Esophagus muscularis mucosa (tissue), 4 donors: ENCODE measurements around the gene VSIG2. TPM values are rescaled to one million over a fixed set of nuclear protein-coding genes. Genes with fewer than 3 reads are reported as not detected.

ENCODE experiments used
- DNase-seq: peaks from one replicate; pipeline ENCODE4 v3.0.0-alpha.2; 2017; ENCODE audit errors: extremely low spot score
- H3K27ac ChIP-seq, 4 donors: fragments of 200-600 bp; sonication (generic); replicated peaks in 1 of 4; 1 replicate in 3 of 4; 2 replicates in 1 of 4; pipeline ENCODE4 v1.5.1; 2016 to 2019; ENCODE audit warnings: mild to moderate bottlenecking in 1 of 4
- H3K27me3 ChIP-seq, 4 donors: fragments of 200-600 bp; sonication (generic); one replicate each; pipeline versions ENCODE4 v1.5.1 to v1.6.0; 2016 to 2019
- H3K36me3 ChIP-seq, 4 donors: fragments of 200-600 bp; sonication (generic); one replicate each; pipeline ENCODE4 v1.5.1; 2016 to 2019
- H3K4me1 ChIP-seq, 4 donors: fragments of 200-600 bp; sonication (generic); one replicate each; pipeline ENCODE4 v1.5.1; 2016 to 2019
- H3K4me3 ChIP-seq, 4 donors: fragments of 200-600 bp; sonication (generic); 1 replicate in 2 of 4; 2 replicates in 2 of 4; pipeline ENCODE4 v1.5.1; 2016 to 2019; ENCODE audit warnings: mild to moderate bottlenecking in 4 of 4, moderate library complexity in 1 of 4
- H3K9me3 ChIP-seq, 4 donors: fragments of 200-600 bp; sonication (generic); 1 replicate in 3 of 4; 2 replicates in 1 of 4; pipeline ENCODE4 v1.5.1; 2016 to 2019
- CTCF ChIP-seq, 3 experiments: fragments of 200-600 bp in 2 of 3; fragments of 450-650 bp in 1 of 3; sonication (generic) in 2 of 3; IDR thresholded peaks; one replicate each; pipeline ENCODE4 v1.5.1; 2017 to 2019; ENCODE audit warnings: antibody characterized with exemption in 3 of 3, mild to moderate bottlenecking in 2 of 3, moderate library complexity in 1 of 3
- EP300 ChIP-seq: sonication (generic); formaldehyde crosslinking; IDR thresholded peaks from one replicate; pipeline ENCODE4 v1.6.1; 2017; ENCODE audit warnings: antibody characterized with exemption
- POLR2A ChIP-seq: fragments of 450-650 bp; IDR thresholded peaks from one replicate; pipeline ENCODE4 v1.6.1; 2017; ENCODE audit warnings: antibody characterized with exemption, moderate library complexity, mild to moderate bottlenecking, low read depth
- POLR2AphosphoS5 ChIP-seq, 2 donors: sonication (generic); formaldehyde crosslinking; IDR thresholded peaks; one replicate each; pipeline ENCODE4 v1.6.1; 2017; ENCODE audit warnings: antibody characterized with exemption in 2 of 2
- WGBS: methylation state at CpG from one replicate; pipeline ENCODE4 v1.1.5; 2018; 5-methylcytosine and 5-hydroxymethylcytosine counted together
- intact Hi-C: fragments of 100-400 bp; cut with DNase I; formaldehyde crosslinking; loops from one replicate; pipeline ENCODE4 v1.15.1; 2023
- total RNA-seq, 4 donors: library from RNA; depleted of rRNA; stranded (reverse); fragments of >200 nt; gene quantifications; one replicate each; pipeline versions ENCODE4 v1.1.0 to v1.2.1, GENCODE V29; 2016

The VSIG2 gene
- total RNA-seq, 4 donors from 2014 or later = 0.29 TPM; not detected in 3

GRCh38 chr11:124754309-124754708 lies 2.3 kb upstream of the VSIG2 start:
- 75% methylated on average over 4 of the region's 4 CpGs for WGBS
- TF ChIP-seq POLR2A = no peak
- no peak for TF ChIP-seq POLR2AphosphoS5 (IDR thresholded peaks at IDR 0.05)
- no peak for TF ChIP-seq EP300
- TF ChIP-seq CTCF (IDR thresholded peaks at IDR 0.05) = no peak
- no peak for DNase-seq
- Histone ChIP-seq H3K27ac (no peak overlapping the region), H3K36me3 (peaks cover 0 to 58% (median 2%) of the 10 kb centered on the region in 4 donors), H3K4me3 (no peak overlapping the region), H3K4me1 (peaks cover 31 to 54% (median 37%) of the 10 kb centered on the region in 4 donors), H3K27me3 (peaks cover 3 to 94% (median 37%) of the 10 kb centered on the region in 4 donors), H3K9me3 (no peaks in the 10 kb centered on the region)
- intact Hi-C loops = no loop called here

- 76% methylated on average over 7 of the region's 7 CpGs for WGBS
- Histone ChIP-seq H3K27ac (no peak overlapping the region), H3K4me1 (peaks cover 24 to 54% (median 36%) of the 10 kb centered on the region in 4 donors)
Observed at GRCh38 chr11:124753624-124754023, 1.6 kb upstream of the VSIG2 start.

GRCh38 chr11:124753205-124753604 lies 1.1 kb upstream of the VSIG2 start:
- TF ChIP-seq EP300 = no peak
- no peak for TF ChIP-seq POLR2AphosphoS5 (IDR thresholded peaks at IDR 0.05)
- TF ChIP-seq CTCF (IDR thresholded peaks at IDR 0.05) = no peak
- TF ChIP-seq POLR2A = no peak
- H3K4me1 ChIP-seq = peaks cover 23 to 54% (median 35%) of the 10 kb centered on the region in 4 donors
- no peaks in the 10 kb centered on the region for H3K9me3 ChIP-seq
- H3K27me3 ChIP-seq = peaks cover 0 to 94% (median 28%) of the 10 kb centered on the region in 4 donors
- H3K36me3 ChIP-seq = peaks cover 0 to 58% (median 2%) of the 10 kb centered on the region in 4 donors
- no peak for DNase-seq
- H3K27ac ChIP-seq = no peak overlapping the region
- no peak overlapping the region for H3K4me3 ChIP-seq
- intact Hi-C loops = no loop called here

More at GRCh38 chr11:124753624-124754023, 1.6 kb upstream of the VSIG2 start:
- Histone ChIP-seq H3K27me3 (peaks cover 0 to 94% (median 31%) of the 10 kb centered on the region in 4 donors), H3K4me3 (no peak overlapping the region), H3K36me3 (peaks cover 0 to 58% (median 2%) of the 10 kb centered on the region in 4 donors), H3K9me3 (no peaks in the 10 kb centered on the region)
- TF ChIP-seq CTCF (IDR thresholded peaks at IDR 0.05) (no peak), EP300 (no peak), POLR2AphosphoS5 (IDR thresholded peaks at IDR 0.05) (no peak)
- intact Hi-C loops = no loop called here
- DNase-seq = no peak

GRCh38 chr11:124752471-124753102 lies 532 bp upstream of the VSIG2 start:
- H3K27ac ChIP-seq = no peak overlapping the region
- peaks cover 0 to 94% (median 23%) of the 10 kb centered on the region in 4 donors for H3K27me3 ChIP-seq
- peaks cover 23 to 52% (median 33%) of the 10 kb centered on the region in 4 donors for H3K4me1 ChIP-seq
- no peak for DNase-seq
- H3K4me3 ChIP-seq = no peak overlapping the region
- intact Hi-C loops = no loop called here
- H3K36me3 ChIP-seq = peaks cover 0 to 58% (median 2%) of the 10 kb centered on the region in 4 donors
- TF ChIP-seq EP300 (no peak), POLR2AphosphoS5 (IDR thresholded peaks at IDR 0.05) (no peak), CTCF (IDR thresholded peaks at IDR 0.05) (no peak), POLR2A (no peak)
- H3K9me3 ChIP-seq = no peaks in the 10 kb centered on the region
- 56% methylated on average over 10 of the region's 10 CpGs for WGBS

GRCh38 chr11:124751391-124751740 lies 689 bp downstream of the VSIG2 start:
- Histone ChIP-seq H3K4me3 (no peak overlapping the region), H3K27ac (no peak overlapping the region), H3K27me3 (peaks cover 0 to 94% (median 22%) of the 10 kb centered on the region in 4 donors), H3K9me3 (no peaks in the 10 kb centered on the region), H3K36me3 (peaks cover 0 to 49% (median 2%) of the 10 kb centered on the region in 4 donors), H3K4me1 (peaks cover 35 to 56% (median 45%) of the 10 kb centered on the region in 4 donors)
- intact Hi-C loops = no loop called here
- no peak for TF ChIP-seq EP300
- TF ChIP-seq POLR2AphosphoS5 (IDR thresholded peaks at IDR 0.05) = no peak
- TF ChIP-seq CTCF (IDR thresholded peaks at IDR 0.05) = no peak
- TF ChIP-seq POLR2A = no peak
- 54% methylated on average over 5 of the region's 11 CpGs for WGBS
- no peak for DNase-seq
